ENCODE measurements around the gene SARS1. TPM values are rescaled to one million over a fixed set of nuclear protein-coding genes. Genes with fewer than 3 reads are reported as not detected.

SARS1 gene
- total RNA-seq, 1 donor from 2014 or later: 135 TPM

- no peaks in the 10 kb centered on the region for H3K9me3 Mint-ChIP-seq (ENCODE audit: low read depth)
- DNase-seq (ENCODE audit: low spot score, unreplicated experiment): no peak
- no peak overlapping the region for H3K4me3 Mint-ChIP-seq (ENCODE audit: low read depth)
- peaks cover 3% of the 10 kb centered on the region for H3K4me1 Mint-ChIP-seq (ENCODE audit: low read depth)
- H3K27me3 Mint-ChIP-seq: no peaks in the 10 kb centered on the region
- no peak overlapping the region for H3K27ac Mint-ChIP-seq
- no peak for TF ChIP-seq CTCF (IDR thresholded peaks at IDR 0.05; ENCODE audit: unreplicated experiment)
- peaks cover 15% of the 10 kb centered on the region for H3K36me3 Mint-ChIP-seq (ENCODE audit: insufficient read depth)
Measured at GRCh38 chr1:109228167-109228566, 14.4 kb downstream of the SARS1 start.

GRCh38 chr1:109229531-109230127, 15.9 kb downstream of the SARS1 start:
- no peak for TF ChIP-seq CTCF (IDR thresholded peaks at IDR 0.05; ENCODE audit: unreplicated experiment)
- H3K4me3 Mint-ChIP-seq (ENCODE audit: low read depth): no peak overlapping the region
- H3K27me3 Mint-ChIP-seq: no peaks in the 10 kb centered on the region
- H3K4me1 Mint-ChIP-seq (ENCODE audit: low read depth): peaks cover 3% of the 10 kb centered on the region
- DNase-seq (ENCODE audit: low spot score, unreplicated experiment): no peak
- no peaks in the 10 kb centered on the region for H3K9me3 Mint-ChIP-seq (ENCODE audit: low read depth)
- no peak overlapping the region for H3K27ac Mint-ChIP-seq
- peaks cover 14% of the 10 kb centered on the region for H3K36me3 Mint-ChIP-seq (ENCODE audit: insufficient read depth)

DNA sequence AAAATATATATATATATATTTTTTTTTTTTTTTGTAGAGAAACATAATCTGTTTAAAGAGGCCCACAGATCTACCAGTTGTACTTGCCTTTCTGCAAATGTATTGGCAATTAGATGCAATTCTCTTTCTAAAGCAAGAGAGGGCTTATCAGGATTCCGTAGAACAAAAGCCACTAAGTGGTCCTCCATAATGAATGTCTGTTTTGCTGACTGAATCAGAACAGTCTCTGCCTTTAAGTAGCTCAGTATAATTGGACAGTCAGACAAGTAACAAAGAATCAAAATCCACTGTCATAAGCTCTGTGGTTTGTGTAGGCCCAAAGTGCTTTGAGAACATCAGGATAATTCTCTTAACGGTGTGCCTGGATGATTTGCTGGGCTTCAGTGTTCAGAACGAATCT, 17.3 kb downstream of the SARS1 start:
- no peak for TF ChIP-seq CTCF (IDR thresholded peaks at IDR 0.05; ENCODE audit: unreplicated experiment)
- Mint-ChIP-seq H3K9me3 (ENCODE audit: low read depth) (no peaks in the 10 kb centered on the region), H3K27ac (no peak overlapping the region), H3K27me3 (no peaks in the 10 kb centered on the region), H3K4me3 (ENCODE audit: low read depth) (no peak overlapping the region), H3K4me1 (ENCODE audit: low read depth) (peaks cover 3% of the 10 kb centered on the region), H3K36me3 (ENCODE audit: insufficient read depth) (peaks cover 21% of the 10 kb centered on the region)
- no peak for DNase-seq (ENCODE audit: low spot score, unreplicated experiment)

- Mint-ChIP-seq H3K4me3 (ENCODE audit: low read depth) (no peak overlapping the region), H3K27ac (no peak overlapping the region), H3K4me1 (ENCODE audit: low read depth) (peaks cover 2% of the 10 kb centered on the region), H3K9me3 (ENCODE audit: low read depth) (no peaks in the 10 kb centered on the region), H3K27me3 (no peaks in the 10 kb centered on the region), H3K36me3 (ENCODE audit: insufficient read depth) (peaks cover 15% of the 10 kb centered on the region)
- TF ChIP-seq CTCF (IDR thresholded peaks at IDR 0.05; ENCODE audit: unreplicated experiment): no peak
- DNase-seq (ENCODE audit: low spot score, unreplicated experiment): no peak
Measured at GRCh38 chr1:109235137-109235536, 21.4 kb downstream of the SARS1 start.

GRCh38 chr1:109237512-109237911, 23.8 kb downstream of the SARS1 start:
- Mint-ChIP-seq H3K4me1 (ENCODE audit: low read depth) (peaks cover 15% of the 10 kb centered on the region), H3K4me3 (ENCODE audit: low read depth) (no peak overlapping the region), H3K27ac (no peak overlapping the region), H3K36me3 (ENCODE audit: insufficient read depth) (peaks cover 12% of the 10 kb centered on the region), H3K9me3 (ENCODE audit: low read depth) (no peaks in the 10 kb centered on the region), H3K27me3 (peaks cover 9% of the 10 kb centered on the region)
- TF ChIP-seq CTCF (IDR thresholded peaks at IDR 0.05; ENCODE audit: unreplicated experiment): no peak
- DNase-seq (ENCODE audit: low spot score, unreplicated experiment): no peak
